Keratinocyte (primary cell): Measurements from ENCODE around the gene AEBP1.

Experiments used
- CTCF ChIP-seq, 3 experiments: IDR thresholded peaks in 1 of 3; conservative IDR thresholded peaks in 1 of 3; optimal IDR thresholded peaks in 1 of 3; 2 replicates in 2 of 3; 3 replicates in 1 of 3; pipeline versions ENCODE3 to v1.5.1; 2011; ENCODE audit warnings: low read length in 3 of 3, mild to moderate bottlenecking in 3 of 3, moderate library complexity in 2 of 3, control low read depth in 1 of 3, inconsistent platforms in 1 of 3; ENCODE audit not compliant: insufficient read depth in 2 of 3; ENCODE audit errors: extremely low read depth in 1 of 3
- EZH2 ChIP-seq: IDR thresholded peaks from one replicate; pipeline ENCODE4 v1.6.1; 2012; ENCODE audit warnings: inconsistent platforms, mild to moderate bottlenecking, low read length, moderate library complexity

GRCh38 chr7:44098092-44099068 is 5.8 kb upstream of the AEBP1 start:
- TF ChIP-seq CTCF (optimal IDR thresholded peaks at IDR 0.05 in 1 of 3, IDR thresholded peaks at IDR 0.05 in 1 of 3, conservative IDR thresholded peaks at IDR 0.05 in 1 of 3; ENCODE audit: extremely low read depth in 1 of 3, insufficient read depth in 2 of 3, low read length in 3 of 3) (no peak), EZH2 (no peak)
